Activated T-helper 1 cell treated with anti-CD3 and anti-CD28 coated beads, Interleukin-2, amount 50 U/mL, for 16 hours (primary cell): ENCODE results near the gene GULP1.

Experiments
- DNase-seq, 2 donors: peaks; one replicate each; pipeline ENCODE4 v3.0.0-alpha.2; 2020; ENCODE audit warnings: low read depth in 1 of 2, low spot score in 1 of 2

The GULP1 gene

DNA sequence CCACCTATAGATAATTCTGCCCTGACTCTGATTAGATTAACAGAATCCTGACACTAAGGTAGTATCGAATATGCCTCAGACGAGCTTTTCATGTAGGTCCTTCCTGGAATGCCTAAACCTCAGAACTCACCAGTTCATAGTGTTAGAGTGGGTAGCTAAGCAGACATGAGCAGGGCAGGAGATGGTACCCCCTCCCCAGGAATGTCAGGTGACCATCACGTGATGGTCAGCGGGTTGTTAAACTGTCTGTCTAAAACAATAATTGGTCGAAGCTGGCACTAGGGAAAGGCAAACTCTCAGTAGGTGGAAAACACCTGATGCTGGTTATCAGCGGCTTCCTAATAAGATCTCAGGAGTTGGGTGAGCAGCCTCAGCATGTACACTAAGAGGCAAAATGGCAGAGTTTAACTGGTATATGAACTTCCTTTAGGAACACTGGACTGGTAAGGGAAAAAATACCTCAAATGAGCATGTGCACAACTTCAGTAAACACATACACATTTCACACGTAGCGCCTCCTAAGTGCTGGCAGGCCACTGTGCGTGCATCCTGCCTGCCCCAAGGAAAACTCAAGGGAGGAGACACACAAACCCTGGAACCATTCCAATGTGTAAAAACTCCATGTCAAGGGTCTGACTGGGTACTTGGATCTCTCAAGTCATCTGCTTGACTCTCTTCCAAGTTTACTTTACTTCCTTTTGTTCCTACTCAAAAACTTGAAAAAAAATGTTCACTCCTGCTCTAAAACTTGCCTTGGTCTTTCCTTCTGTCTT is 339.5 kb downstream of the GULP1 start:
- DNase-seq: no peak

DNA sequence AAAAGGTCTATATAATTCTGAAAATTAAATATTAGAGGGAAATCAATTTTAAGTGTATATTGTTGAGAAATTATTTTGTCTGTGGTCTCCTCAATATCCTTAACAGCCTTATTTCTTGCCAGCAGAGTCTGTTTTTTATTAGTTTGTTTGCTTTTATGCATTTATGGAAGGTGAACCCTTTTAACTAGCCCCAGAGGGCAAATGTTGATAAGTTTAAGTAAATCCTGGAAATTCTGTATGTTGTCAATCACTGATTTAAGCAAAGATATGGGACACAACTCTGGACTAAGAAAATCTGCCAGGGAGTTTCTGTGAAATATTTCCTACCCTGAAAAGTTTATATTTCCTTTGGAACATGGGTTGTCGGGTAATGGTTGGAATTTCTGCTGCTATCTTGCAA is 343.0 kb downstream of the GULP1 start:
- no peak for DNase-seq
